Superior temporal gyrus (tissue), 1 donor: ENCODE measurements around the gene KEL.
"Not testable (repeated sequence)": the region's sequence is repeated elsewhere in the genome, so short reads cannot be mapped to it uniquely, and the experiment has no call there.

Experiments used
- DNase-seq: peaks from one replicate; pipeline ENCODE4 v3.0.0-alpha.2; 2016; ENCODE audit errors: extremely low spot score

KEL gene

GRCh38 chr7:142961973-142962926 lies at the start of gene KEL:
Gene KEL, minus strand, starts transcription at chr7:142962363. Its CDS starts 157 bp downstream, at chr7:142962206.
- no peak for DNase-seq

DNA sequence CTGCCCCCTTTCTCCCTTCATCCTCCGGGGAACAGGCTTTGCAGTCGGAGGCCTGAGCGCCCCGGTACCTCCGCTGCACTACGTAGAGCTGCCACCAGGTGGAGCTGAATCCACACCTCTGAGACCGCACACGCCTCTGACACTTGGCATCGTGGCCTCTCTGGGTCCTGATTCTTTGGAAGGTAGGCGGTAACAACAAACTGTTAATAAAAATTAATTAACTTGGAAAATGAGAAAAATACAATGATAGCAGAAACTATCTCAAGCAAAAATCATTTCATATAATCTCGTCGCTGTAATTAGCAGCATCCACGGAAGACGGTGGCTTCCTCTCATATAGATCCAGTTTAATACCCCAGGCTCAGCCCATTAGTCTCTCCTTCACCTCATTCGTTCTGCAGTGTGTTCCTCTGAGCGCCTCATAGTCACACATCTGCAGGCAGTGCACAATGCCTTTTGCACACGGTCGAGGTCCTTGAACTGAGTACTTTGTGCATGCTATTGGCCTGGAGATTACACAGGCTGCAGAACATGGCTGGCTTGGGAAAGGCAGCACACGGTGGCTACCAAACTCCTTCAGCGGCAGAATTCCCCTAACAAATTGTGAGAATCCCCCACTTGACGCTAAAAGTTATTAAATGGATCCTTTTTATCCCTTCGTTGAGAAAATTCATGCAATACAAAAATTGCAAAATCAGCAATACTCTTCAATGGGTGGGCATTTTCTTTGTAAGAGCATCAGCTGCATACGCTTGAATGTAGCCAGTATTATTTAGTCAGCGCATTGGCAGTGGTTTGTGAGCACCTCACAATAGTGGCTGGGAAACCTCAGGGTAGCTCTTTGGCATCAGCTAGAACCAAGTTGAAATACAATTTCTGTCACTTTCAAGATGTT lies 46.1 kb upstream of the KEL start:
- DNase-seq: peak; percentile 92

- DNase-seq: peak; percentile 65
Measured at GRCh38 chr7:143005632-143006260, 43.6 kb upstream of the KEL start.

- peak; percentile 76 for DNase-seq
Measured at GRCh38 chr7:143003393-143004051, 41.4 kb upstream of the KEL start.

DNA sequence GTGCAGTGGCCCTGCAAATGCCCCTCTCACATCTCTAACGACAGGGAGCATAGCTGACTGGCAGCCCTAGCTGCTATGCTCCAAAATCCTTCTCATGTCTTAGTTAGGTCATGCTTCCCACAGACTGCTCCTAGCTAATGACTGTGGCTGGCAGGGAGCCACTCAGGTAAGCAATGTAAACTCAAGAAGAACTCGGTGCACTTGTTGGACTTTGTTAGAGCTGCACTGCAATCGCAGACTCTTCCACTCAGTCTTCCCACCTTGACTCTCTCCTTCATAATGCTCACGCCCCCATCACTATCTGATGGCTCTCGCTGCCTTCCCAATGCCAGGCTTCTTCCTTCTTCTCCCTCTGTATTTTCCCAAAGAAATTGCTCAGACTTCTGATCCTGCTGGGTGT lies 40.7 kb upstream of the KEL start:
- no peak for DNase-seq

- no peak for DNase-seq
Measured at GRCh38 chr7:143002106-143002505, 39.9 kb upstream of the KEL start.

- DNase-seq: no peak
Measured at GRCh38 chr7:143000648-143001047, 38.5 kb upstream of the KEL start.

GRCh38 chr7:142999793-143000192 lies 37.6 kb upstream of the KEL start:
- DNase-seq: no peak

GRCh38 chr7:142998966-142999365 lies 36.8 kb upstream of the KEL start:
- DNase-seq: no peak

- DNase-seq: no peak
Measured at GRCh38 chr7:142997456-142997989, 35.4 kb upstream of the KEL start.

DNA sequence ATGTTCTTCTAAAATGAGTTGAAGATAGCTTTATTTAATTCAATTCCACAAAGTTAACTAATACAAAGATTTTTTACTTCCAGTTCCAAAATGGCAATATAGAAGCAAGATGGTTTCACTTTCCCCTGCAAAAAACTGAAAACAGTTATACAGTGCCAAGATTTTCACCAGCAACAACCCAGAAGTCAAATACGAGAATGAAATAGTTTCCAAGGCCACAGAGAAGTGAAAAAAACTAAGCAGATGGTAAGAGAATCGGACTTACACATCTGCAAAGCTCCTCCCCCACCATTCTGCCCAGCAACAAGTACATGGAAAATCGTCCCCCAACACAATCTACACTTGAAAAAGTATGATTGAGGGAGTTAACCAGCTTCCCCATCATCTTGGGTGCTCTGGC lies 30.3 kb upstream of the KEL start:
- DNase-seq: no peak

DNA sequence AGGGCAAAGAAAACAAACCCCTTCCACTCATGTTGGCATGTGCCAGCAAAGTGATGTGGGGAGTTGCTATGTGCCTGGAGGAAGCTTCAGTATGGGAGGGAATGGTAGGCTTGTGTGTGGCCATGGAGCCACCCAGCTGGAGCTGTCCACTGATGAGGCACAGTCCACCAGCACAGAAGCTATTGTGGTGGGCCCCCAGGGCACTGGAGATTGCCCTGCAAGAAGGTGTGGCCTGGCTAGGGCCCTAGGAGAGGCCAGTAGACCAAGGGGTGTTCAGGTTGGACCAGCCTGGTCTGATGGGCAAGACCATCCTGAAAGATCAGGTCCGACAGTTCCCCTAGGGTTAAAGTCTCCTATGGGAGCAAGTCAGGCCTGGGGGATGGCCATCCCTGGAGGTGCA lies 22.1 kb upstream of the KEL start:
- no peak for DNase-seq

DNA sequence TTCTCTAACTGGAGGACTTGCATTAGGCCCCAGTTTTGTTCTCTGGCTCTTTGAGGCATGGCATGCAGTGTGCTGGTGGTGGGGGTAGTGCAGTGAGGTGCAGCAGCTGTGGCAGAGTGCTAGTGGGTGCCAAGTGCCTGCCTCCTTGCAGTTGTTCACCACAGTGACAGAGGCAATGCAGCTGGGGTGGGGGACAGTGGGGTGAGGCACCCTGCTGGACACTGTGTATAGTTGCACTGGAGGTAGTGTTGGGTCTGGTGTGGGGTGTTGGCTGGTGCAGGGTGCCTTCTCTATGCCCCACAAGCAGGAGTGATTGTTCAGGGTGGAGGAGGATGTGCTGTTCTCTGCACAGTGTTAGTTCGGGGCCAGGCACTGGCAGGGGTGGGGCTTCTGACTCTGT lies 21.7 kb upstream of the KEL start:
- no peak for DNase-seq

- not testable (repeated sequence) for DNase-seq
Measured at GRCh38 chr7:142978402-142978801, 16.2 kb upstream of the KEL start.

DNA sequence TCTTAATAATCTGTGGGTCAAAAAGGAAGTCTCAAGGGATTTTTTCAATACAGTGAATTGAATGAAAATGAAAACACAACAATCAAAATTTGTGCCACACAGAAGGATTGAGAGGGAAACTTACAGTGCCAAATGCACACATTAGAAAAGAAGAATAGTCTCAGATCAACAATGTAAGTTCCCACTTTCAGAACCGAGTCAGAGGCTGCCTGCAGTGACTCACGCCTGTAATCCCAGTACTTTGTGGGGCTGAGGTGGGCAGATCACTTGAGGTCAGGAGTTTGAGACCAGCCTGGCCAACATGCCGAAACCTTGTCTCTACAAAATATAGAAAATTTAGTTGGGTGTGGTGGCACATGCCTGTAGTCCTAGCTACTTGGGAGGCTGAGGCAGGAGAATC lies 12.5 kb upstream of the KEL start:
- DNase-seq: no peak

DNA sequence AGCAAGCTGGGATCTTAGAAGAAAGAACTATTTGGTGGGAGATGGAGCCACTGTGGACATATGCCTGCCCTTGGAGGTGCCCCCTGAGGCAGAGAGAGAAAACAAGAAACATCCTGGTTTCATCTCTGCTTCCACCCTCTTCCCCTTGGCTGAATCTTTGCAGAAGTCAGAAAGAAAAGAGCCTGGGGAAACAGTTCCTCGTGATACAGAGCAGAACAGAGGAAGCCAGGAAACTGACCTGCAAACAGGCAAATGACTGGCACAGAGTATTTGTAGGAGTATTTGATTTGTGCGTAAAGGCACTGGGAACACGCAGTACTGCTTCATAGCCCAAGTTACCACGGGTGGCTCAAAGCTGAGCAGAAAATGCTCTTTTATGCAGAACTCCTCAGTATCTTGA lies 7.0 kb upstream of the KEL start:
- no peak for DNase-seq

DNA sequence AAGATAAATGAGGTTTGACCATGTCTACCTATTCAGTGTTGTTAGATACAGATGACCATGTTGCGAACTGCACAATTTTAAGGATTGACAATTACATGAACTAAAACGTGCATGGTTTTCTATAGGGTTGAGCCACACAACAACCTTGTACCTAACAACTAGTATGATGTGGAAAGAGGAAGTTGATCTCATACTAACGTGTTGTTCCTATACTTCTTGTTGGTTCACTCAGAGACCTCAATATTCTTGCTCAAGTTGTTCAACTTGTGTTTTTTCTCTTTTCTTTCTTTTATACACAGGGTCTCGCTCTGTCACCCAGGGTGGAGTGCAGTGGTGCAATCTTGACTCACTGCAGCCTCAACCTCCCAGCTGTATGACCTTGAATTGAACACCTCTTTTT lies 6.1 kb upstream of the KEL start:
- DNase-seq: no peak

GRCh38 chr7:142964502-142965246 lies 2.5 kb upstream of the KEL start:
- no peak for DNase-seq

GRCh38 chr7:142963993-142964392 lies 1.8 kb upstream of the KEL start:
- no peak for DNase-seq

- DNase-seq: no peak
Measured at GRCh38 chr7:142962991-142963390, 828 bp upstream of the KEL start.

DNA sequence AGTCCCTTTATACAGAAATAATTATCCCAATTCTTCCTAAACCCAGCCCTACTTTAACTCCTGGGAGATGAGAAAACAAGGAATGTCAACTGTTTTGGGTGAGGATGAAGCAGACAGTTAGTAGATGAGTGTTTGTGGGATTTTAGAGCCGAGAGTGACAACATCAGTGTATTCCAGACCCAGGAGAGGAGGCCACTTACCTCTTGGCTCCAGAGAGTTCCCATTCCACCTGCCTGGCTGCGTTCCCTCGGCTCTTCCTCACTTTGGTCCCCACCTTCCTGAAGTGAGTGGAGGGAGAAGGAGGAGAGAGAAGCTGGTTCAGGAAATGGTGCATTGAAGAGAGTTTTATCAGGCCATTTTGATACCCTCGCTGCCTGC lies 579 bp downstream of the KEL start:
- no peak for DNase-seq
